NOMO-1 (cell line): ENCODE data around the gene C2CD2.

Source experiments
- DNase-seq, 2 experiments: peaks; one replicate each; lab custom pipeline; 2025; ENCODE audit not compliant: unreplicated experiment in 2 of 2; lab: John Stamatoyannopoulos, UW

The C2CD2 gene

GRCh38 chr21:41933313-41934079 is 20.3 kb downstream of the C2CD2 start:
- no peak for DNase-seq

DNA sequence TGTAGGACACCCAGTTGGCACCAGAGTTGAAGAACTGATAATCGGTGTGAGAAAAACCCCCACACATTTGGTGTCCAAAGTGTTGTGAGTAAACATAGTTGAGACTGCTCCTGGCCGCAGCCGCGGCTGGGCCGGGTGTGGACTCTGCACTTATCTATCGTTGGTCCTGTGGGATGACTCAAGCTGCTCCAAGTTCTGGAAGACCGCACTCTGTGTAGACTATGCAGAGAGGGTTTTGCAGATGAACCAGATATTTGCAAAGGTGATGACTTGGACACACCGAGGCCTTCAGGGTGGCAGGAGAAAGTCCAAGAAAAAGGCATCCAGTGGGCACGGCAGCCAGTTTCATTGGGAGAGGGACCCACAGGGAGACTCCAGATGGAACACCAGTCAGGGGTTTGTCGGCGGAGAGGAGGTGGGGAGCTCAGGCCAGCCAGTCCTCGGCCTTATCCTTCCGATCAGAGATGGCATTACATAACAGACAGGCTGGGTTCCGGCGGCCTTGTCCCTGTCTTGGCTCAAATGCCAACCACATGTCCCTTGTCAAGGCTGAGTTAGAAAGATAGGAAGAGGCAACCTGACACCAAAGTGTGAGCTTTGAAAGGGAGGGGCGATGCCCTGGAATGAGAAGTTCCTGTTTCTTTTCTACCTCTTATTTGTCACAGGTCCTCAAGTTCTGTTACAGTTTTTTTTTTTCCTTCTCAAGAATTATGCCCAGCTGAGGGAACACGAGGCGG is 21.1 kb downstream of the C2CD2 start:
- peak; percentile 27 to 60 for DNase-seq

GRCh38 chr21:41932191-41932575 is 21.6 kb downstream of the C2CD2 start:
- DNase-seq: no peak

GRCh38 chr21:41931041-41931451 is 22.8 kb downstream of the C2CD2 start:
- no peak for DNase-seq

GRCh38 chr21:41929248-41929647 is 24.6 kb downstream of the C2CD2 start:
- no peak for DNase-seq

- peak in 1 of 2 experiments; percentile 22 for DNase-seq
Observed at GRCh38 chr21:41928621-41929220, 25.1 kb downstream of the C2CD2 start.

DNA sequence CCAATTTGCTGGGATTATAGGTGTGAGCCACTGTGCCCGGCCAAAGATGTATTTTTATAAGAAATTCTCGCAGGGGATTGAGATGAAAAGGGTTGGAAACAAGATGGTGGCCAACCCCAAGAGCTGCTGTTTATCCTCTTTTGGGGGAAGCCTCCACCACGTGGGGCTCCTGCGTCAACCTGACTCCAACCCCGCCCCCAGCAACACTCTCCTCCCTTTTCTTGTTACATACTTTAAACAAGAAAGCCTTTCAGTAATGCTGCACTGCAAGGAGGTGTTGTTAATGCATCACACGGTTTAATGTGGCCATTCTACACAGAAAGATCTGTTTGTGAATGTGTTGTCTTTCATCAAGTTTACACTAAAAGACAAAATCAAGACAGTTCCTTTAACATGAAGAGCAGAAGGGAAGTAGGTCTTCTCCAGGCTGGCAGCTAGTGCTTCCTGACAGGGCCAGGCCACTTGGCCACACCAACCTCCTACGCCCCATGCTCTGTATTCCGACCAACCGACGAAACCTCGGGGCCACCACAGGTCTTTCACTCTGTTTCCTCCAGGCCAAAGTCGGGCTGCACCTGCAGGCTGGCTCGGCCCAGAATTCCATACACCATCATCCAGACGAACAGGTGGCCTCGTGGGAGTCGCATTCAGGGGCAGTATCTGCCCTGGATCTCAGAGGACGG is 25.9 kb downstream of the C2CD2 start:
- no peak for DNase-seq

- DNase-seq: no peak
Observed at GRCh38 chr21:41926807-41927171, 27.0 kb downstream of the C2CD2 start.

DNA sequence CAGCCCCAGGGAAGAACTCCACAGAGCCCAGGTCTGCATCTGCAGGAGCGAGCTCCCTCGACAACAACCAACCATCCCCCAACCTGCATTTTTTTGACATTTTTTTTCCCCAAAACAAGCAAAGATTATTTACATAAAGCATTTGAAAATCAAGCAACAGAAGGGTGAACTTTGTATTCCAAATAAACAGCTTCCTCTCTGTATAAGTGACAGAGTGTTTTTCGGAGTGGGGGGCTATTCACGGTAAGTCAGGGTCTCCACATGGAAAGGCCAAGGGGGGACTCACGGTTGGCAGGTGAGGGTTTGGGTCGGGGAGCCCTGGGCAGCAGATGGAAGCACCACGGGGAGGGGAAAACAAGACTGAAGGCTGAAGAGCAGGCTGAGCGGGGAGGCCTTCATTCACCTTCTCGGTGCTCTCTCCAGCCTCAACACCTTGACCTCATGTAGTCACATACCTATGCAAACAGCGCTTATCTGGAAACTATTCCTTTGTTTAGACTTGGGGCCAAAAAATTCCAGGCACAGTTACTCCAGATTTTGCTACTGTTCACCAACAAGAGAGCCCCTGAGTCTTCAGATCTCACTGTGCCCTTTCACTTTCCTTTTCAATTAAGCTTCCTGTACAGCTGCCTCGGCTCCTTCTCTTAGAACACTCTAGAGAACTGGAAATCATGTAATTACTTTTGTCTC is 27.6 kb downstream of the C2CD2 start:
- DNase-seq: peak; percentile 15 to 69

- DNase-seq: no peak
Observed at GRCh38 chr21:41925767-41926116, 28.1 kb downstream of the C2CD2 start.

DNA sequence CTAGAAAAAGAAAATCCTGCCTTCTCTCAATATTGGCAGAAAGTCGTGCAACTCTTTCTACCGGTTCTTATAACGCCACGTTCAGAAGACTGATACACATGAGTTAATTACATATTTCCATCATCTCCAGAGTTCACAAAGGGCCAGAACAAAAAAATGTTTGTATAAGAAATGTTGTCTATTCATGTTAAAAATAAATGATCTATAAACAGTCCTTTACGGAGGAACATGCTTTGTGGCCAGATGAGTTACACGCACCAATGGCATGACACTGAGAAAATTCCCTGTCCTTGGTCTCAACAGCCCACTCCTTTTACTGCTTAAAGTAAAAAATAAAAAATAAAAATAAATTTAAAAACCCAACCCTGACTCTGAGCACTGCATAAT is 29.5 kb downstream of the C2CD2 start:
- DNase-seq: no peak

- peak in 1 of 2 experiments; percentile 27 for DNase-seq
Observed at GRCh38 chr21:41923631-41924367, 30.0 kb downstream of the C2CD2 start.

DNA sequence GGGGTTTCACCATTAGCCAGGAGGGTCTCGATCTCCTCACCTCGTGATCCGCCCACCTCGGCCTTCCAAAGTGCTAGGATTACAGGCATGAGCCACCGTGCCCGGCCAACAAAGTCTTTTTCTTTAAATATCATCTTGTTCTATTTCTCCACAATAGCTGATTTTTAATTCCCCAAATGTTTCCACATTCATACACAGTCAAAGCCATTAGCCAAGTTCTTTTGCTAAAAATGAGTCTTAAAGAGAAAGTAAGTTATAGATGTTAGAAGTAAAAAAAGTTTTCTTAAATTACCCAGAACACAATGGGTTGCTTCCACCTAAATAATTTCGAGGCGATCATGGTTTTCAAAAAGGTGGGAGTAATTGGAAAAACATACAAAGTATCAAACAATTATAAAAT is 30.6 kb downstream of the C2CD2 start:
- no peak for DNase-seq

DNA sequence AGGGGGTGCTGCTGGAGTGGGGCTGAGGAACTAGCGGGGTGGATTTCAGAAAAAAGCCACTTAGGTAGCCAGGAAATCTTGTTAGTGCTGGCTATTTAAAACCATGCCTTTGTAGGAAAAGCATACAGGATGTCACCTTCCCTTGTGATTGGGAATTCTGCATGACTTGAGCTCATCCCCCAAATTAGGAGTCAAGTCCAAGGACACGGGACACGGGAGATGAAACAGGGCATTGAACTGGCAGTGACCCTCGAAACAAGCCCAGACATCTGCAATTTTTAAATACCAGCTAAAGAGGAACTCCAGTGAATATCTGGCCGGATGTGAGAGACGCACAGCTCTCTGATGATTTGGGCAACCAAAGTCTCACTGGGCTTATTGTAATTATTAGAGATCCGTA is 32.8 kb downstream of the C2CD2 start:
- peak; percentile 35 to 58 for DNase-seq

GRCh38 chr21:41920476-41920875 is 33.3 kb downstream of the C2CD2 start:
- no peak for DNase-seq

- DNase-seq: no peak
Observed at GRCh38 chr21:41919666-41920398, 34.0 kb downstream of the C2CD2 start.

- DNase-seq: no peak
Observed at GRCh38 chr21:41918561-41919358, 35.1 kb downstream of the C2CD2 start.

DNA sequence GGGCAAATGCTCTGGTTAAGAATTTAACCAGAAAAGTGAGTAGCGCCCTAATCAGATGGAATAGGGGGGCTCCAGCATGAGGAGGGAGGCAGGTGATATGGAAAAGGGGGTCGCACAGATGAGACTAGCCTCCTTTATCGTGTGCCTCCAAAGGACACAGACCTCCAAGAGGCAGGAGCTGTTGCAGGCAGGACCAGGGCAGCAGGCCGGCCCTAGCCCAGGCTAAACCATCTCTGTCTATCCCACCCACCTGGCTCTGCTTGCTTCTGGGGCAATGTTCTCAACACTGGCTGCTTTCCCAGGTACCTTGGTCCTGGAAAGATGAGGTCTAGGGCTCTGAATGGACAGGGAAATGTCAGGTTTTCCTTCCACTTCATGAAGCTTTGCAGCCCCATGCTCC is 36.3 kb downstream of the C2CD2 start:
- DNase-seq: no peak
